ENCODE measurements around the gene SPIN4. TPM values are rescaled to one million over a fixed set of nuclear protein-coding genes. Genes with fewer than 3 reads are reported as not detected.
A peak's percentile ranks its signal among the peaks of the same experiment; 100 is the strongest.
"Not testable (repeated sequence)": the region's sequence is repeated elsewhere in the genome, so short reads cannot be mapped to it uniquely, and the experiment has no call there.

Gene SPIN4
- total RNA-seq (1 to 10 TPM; 1.1 to 1.4 TPM), total RNA-seq (0.90 to 2.9 reads per million in 2 donors)

DNA sequence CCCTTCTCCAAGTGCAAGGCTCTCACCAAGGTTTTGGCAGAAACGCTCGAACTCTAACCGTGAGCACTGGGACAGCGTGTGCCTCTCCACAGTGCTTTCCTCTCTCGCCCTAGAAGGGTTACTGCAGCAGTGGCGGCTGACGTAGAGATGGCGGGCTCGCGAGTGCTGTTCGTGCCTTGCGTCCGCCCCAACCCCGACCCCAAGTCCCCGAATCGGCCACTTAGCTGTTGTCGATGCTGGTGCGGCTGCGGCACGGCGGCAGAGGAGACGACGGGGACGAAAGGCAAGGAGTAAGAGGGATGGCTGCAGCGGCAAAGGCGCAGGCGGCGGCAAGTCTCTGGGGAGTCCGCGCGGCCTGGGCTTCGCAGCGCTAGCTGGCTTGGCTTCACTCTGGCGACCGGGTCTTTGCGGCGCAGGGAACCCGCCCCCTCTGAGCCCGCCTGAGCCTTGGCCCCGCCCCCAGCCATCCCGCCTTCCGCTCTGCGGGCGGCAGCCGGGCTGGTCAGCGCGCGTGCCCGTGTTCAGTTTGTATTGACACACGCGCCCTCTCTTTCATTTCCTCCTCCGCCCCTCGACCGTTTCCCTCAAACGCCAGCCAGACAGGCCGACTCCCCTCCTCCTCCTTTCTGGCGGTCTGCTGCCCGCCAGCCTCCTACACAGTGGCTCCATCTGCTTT, at the start of gene SPIN4:
Gene SPIN4 (minus strand): TSS at position 392 of the 676 bp plus-strand sequence. CDS start 513 bp downstream, outside the sequence.
- DNase-seq (peak; percentile 18 to 41 (median 36)), ATAC-seq (peak; percentile 86)
- Mint-ChIP-seq H3K4me1 (peaks cover 16% of the 10 kb centered on the region), H3K4me3 (peak within 1 kb of the TSS; percentile 92), H3K27ac (peak within 1 kb of the TSS; percentile 67), H3K36me3 (ENCODE audit: low read depth) (no peaks in the 10 kb centered on the region), H3K27me3 (no peaks in the 10 kb centered on the region)
- no peaks in the 10 kb centered on the region for H3K9me3 ChIP-seq (ENCODE audit: control insufficient read depth, low read length, poor library complexity, severe bottlenecking)

DNA sequence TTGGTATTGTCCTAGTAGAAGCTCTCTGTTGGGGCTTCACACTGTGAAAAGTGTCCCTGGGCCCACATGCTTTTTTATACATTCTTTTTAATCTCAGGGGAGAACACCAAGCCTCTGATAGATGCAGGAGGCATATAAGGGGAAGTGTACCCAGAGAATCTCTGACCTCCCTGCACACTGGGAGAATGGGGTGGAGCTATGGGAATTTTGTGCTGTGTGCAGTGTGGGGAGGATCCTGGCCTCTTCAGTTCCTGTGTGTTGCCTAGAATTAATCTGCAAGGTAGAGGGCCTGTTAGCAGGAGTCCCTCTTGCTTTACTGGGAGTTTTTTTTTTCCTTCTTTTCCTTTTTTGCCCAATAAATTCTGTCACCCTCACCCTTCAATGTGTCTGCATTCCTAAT, 49.2 kb upstream of the SPIN4 start:
- Mint-ChIP-seq H3K27ac (no peak overlapping the region), H3K36me3 (ENCODE audit: low read depth) (no peaks in the 10 kb centered on the region), H3K4me3 (no peak overlapping the region), H3K4me1 (no peaks in the 10 kb centered on the region), H3K27me3 (no peaks in the 10 kb centered on the region)
- ATAC-seq = no peak
- H3K9me3 ChIP-seq (ENCODE audit: control insufficient read depth, low read length, poor library complexity, severe bottlenecking) = no peaks in the 10 kb centered on the region
- DNase-seq = no peak

DNA sequence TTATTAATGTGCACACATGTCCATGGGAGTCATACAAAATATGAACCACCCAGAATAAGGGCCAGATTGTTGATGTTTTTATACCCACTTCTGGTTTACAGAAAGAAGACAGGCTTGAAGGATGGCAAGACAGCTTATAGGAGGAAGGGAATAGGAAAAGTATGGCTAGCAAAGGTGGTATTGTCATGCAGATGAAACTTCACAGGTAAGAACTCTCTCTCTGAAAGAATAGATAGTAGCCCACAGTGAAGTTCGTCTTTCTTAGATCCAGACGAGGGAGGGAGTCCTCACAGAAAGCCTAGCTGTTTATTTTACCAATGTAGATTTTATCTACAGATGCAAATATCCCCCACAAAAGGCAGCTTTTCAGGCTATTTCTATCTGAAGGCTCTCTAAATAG, 43.7 kb upstream of the SPIN4 start:
- no peak overlapping the region for H3K4me3 Mint-ChIP-seq
- H3K27ac Mint-ChIP-seq = no peak overlapping the region
- DNase-seq (no peak), ATAC-seq (no peak)
- H3K9me3 ChIP-seq (ENCODE audit: control insufficient read depth, low read length, poor library complexity, severe bottlenecking) = no peaks in the 10 kb centered on the region
- H3K36me3 Mint-ChIP-seq (ENCODE audit: low read depth) = no peaks in the 10 kb centered on the region
- no peaks in the 10 kb centered on the region for H3K4me1 Mint-ChIP-seq
- no peaks in the 10 kb centered on the region for H3K27me3 Mint-ChIP-seq

DNA sequence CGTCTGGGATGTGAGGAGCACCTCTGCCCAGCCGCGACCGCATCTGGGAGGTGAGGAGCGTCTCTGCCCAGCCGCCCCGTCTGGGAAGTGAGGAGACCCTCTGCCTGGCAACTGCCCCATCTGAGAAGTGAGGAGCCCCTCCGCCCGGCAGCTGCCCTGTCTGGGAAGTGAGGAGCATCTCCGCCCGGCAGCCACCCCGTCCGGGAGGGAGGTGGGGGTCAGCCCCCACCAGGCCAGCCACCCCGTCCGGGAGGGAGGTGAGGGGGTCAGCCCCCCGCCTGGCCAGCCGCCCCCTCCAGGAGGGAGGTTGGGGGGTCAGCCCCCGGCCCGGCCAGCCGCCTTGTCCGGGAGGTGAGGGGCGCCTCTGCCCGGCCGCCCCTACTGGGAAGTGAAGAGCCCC, 42.0 kb upstream of the SPIN4 start:
- H3K4me3 Mint-ChIP-seq; ATAC-seq; DNase-seq; H3K4me1 Mint-ChIP-seq; H3K36me3 Mint-ChIP-seq (ENCODE audit: low read depth); H3K27ac Mint-ChIP-seq; H3K27me3 Mint-ChIP-seq; H3K9me3 ChIP-seq (ENCODE audit: control insufficient read depth, low read length, poor library complexity, severe bottlenecking): not testable (repeated sequence)

DNA sequence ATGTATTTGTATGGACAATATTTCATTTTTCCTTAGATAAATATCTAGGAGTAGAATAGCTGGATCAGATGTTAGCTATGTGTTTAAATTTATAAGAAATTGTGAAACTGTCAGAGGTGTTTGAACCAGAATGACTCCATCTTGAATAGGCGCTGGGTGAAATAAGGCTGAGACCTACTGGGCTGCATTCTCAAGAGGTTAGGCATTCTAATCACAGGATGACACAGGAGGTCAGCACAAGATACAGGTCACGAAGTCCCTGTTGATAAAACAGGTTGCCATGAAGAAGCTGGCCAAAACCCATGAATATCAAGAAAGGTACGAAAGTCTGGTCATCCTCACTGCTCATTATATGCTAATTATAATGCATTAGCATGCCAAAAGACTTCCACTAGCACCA, 36.3 kb upstream of the SPIN4 start:
- Mint-ChIP-seq H3K27ac (no peak overlapping the region), H3K4me1 (no peaks in the 10 kb centered on the region), H3K36me3 (ENCODE audit: low read depth) (no peaks in the 10 kb centered on the region), H3K27me3 (no peaks in the 10 kb centered on the region), H3K4me3 (no peak overlapping the region)
- H3K9me3 ChIP-seq (ENCODE audit: control insufficient read depth, low read length, poor library complexity, severe bottlenecking) = no peaks in the 10 kb centered on the region
- DNase-seq (no peak), ATAC-seq (no peak)

DNA sequence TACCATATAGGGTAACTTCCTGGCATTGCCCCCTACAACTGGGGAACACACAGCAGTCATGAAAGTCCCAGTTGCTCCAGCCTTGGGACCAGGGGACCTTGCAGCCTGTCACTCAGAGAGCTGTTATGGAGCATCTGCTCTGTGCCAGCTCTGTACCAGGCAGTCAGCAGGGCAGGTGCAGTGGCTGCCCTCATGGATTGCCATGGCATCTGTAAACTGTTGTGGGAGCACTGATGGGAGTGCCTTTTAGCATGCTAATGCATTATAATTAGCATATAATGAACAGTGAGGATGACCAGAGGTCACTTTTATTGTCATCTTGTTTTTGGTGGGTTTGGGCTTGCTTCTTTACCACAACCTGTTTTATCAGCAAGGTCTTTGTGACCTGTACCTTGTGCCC, 33.1 kb upstream of the SPIN4 start:
- H3K36me3 Mint-ChIP-seq (ENCODE audit: low read depth); H3K27ac Mint-ChIP-seq; H3K9me3 ChIP-seq (ENCODE audit: control insufficient read depth, low read length, poor library complexity, severe bottlenecking); ATAC-seq; H3K4me1 Mint-ChIP-seq; H3K4me3 Mint-ChIP-seq; H3K27me3 Mint-ChIP-seq; DNase-seq: not testable (repeated sequence)

DNA sequence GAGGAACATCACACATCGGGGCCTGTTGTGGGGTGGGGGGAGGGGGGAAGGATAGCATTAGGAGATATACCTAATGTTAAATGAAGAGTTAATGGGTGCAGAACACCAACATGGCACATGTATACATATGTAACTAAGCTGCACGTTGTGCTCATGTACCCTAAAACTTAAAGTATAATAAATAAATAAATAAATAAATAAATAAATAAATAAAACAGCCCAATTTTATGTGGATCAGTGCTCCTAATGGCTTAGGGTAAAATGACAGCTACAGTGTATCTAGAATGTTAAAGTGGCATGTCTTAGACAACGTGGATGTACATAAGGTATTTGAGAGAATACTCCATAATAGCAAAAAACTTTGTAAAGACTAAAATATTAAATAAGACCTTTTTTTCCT, 21.9 kb upstream of the SPIN4 start:
- DNase-seq; ATAC-seq; H3K4me1 Mint-ChIP-seq; H3K36me3 Mint-ChIP-seq (ENCODE audit: low read depth); H3K4me3 Mint-ChIP-seq; H3K27ac Mint-ChIP-seq; H3K27me3 Mint-ChIP-seq; H3K9me3 ChIP-seq (ENCODE audit: control insufficient read depth, low read length, poor library complexity, severe bottlenecking): not testable (repeated sequence)

DNA sequence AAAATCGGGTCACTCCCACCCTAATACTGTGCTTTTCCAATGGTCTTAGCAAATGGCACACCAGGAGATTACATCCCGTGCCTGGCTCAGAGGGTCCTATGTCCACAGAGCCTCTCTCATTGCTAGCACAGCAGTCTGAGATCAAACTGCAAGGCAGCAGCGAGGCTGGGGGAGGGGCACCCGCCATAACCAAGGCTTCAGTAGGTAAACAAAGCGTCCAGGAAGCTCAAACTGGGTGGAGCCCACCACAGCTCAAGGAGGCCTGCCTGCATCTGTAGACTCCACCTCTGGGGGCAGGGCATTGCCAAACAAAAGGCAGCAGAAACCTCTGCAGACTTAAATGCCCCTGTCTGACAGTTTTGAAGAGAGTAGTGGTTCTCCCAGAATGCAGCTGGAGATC, 16.6 kb upstream of the SPIN4 start:
- H3K27me3 Mint-ChIP-seq; H3K9me3 ChIP-seq (ENCODE audit: control insufficient read depth, low read length, poor library complexity, severe bottlenecking); H3K4me3 Mint-ChIP-seq; ATAC-seq; DNase-seq; H3K36me3 Mint-ChIP-seq (ENCODE audit: low read depth); H3K4me1 Mint-ChIP-seq; H3K27ac Mint-ChIP-seq: not testable (repeated sequence)

DNA sequence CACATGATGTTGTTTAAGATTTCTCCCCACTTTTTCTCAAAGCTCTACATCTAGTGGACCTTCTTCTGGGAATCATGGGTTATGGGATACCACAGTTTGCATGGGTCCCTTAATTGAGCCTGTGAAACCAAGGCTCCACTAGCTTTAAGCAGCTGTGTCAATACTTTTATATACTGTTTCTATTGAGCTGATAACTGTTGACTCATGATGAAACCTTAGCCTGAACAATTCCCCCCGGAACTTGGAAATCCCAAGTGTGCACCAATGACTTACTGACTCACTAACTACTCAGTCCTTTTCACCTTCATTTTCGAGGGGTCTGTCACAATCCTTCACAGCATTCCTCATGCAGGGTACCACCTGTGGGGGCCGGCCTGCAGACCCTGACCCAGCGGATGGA, 12.7 kb upstream of the SPIN4 start:
- H3K27ac Mint-ChIP-seq = no peak overlapping the region
- no peaks in the 10 kb centered on the region for H3K36me3 Mint-ChIP-seq (ENCODE audit: low read depth)
- H3K9me3 ChIP-seq (ENCODE audit: control insufficient read depth, low read length, poor library complexity, severe bottlenecking) = no peaks in the 10 kb centered on the region
- no peak overlapping the region for H3K4me3 Mint-ChIP-seq
- no peak for DNase-seq
- no peaks in the 10 kb centered on the region for H3K27me3 Mint-ChIP-seq
- no peaks in the 10 kb centered on the region for H3K4me1 Mint-ChIP-seq
- ATAC-seq = no peak

DNA sequence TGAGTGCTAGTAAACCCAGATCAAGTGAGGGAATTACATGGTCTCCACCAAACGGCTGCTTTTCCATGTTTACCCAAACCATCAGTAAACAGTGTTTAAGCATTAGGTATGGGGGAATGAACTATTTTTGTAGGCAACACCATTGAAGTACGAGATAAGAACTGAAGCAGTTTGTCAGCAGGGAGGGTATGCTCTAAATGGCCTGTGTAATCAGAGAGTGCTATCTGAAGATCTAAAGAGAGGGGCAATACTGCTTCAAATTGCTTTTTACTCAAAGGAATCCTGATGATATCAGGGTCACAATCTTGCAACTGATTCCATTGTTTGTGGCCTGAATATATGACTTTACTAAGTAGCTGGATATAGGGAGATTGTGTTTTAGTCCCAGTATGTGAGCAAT, 10.4 kb upstream of the SPIN4 start:
- no peaks in the 10 kb centered on the region for H3K27me3 Mint-ChIP-seq
- H3K4me3 Mint-ChIP-seq = no peak overlapping the region
- H3K9me3 ChIP-seq (ENCODE audit: control insufficient read depth, low read length, poor library complexity, severe bottlenecking) = no peaks in the 10 kb centered on the region
- no peak for DNase-seq
- no peaks in the 10 kb centered on the region for H3K4me1 Mint-ChIP-seq
- H3K27ac Mint-ChIP-seq = no peak overlapping the region
- no peaks in the 10 kb centered on the region for H3K36me3 Mint-ChIP-seq (ENCODE audit: low read depth)
- ATAC-seq = no peak

DNA sequence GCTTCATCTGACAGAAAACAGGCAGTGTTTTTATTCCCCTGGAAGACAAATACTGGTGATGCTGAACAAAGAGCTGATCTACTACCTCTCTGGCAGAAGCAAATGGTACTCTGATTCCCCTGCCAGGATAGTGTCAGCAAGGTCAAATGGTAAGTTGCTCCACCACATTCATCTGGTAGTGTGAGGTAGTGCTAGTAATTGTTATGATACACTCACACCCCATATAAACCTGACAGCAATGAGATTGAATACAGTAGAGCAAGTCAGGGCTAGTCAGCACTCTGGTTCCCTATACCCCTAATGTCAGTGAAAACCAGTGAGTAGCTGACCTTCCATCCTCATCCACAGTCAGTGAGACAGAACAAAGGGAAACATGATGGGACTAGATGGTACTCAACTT, 3.4 kb upstream of the SPIN4 start:
- DNase-seq (no peak), ATAC-seq (peak; percentile 22)
- H3K9me3 ChIP-seq (ENCODE audit: control insufficient read depth, low read length, poor library complexity, severe bottlenecking) = no peaks in the 10 kb centered on the region
- H3K27ac Mint-ChIP-seq = no peak overlapping the region
- H3K4me1 Mint-ChIP-seq = peaks cover 13% of the 10 kb centered on the region
- H3K4me3 Mint-ChIP-seq = no peak overlapping the region
- H3K27me3 Mint-ChIP-seq = no peaks in the 10 kb centered on the region
- H3K36me3 Mint-ChIP-seq (ENCODE audit: low read depth) = no peaks in the 10 kb centered on the region

DNA sequence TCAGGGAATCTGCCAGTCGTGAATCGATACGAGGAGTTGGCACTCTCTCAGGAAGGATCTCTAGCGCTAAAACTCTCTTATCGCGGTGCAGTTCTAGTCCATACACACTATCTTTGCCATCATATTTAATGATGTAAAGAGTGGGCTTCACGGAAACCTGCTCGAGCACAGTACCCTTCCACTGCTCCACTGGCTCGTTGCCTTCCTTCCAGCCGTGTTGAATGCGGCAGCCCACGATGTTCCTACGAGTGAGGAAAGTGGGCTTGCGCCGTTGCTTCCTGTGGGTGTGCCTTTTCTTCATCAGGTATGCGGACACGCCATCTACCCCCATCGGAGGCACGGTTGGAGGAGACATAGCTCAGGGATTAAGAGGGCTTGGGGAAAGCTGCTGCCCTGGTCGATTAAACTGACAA, 661 bp downstream of the SPIN4 start:
- ATAC-seq = peak; percentile 41
- H3K4me1 Mint-ChIP-seq = peaks cover 16% of the 10 kb centered on the region
- no peaks in the 10 kb centered on the region for H3K36me3 Mint-ChIP-seq (ENCODE audit: low read depth)
- no peaks in the 10 kb centered on the region for H3K9me3 ChIP-seq (ENCODE audit: control insufficient read depth, low read length, poor library complexity, severe bottlenecking)
- H3K27me3 Mint-ChIP-seq = no peaks in the 10 kb centered on the region
- peak overlapping the region; percentile 92 for H3K4me3 Mint-ChIP-seq
- H3K27ac Mint-ChIP-seq = peak overlapping the region; percentile 67
- DNase-seq = no peak

DNA sequence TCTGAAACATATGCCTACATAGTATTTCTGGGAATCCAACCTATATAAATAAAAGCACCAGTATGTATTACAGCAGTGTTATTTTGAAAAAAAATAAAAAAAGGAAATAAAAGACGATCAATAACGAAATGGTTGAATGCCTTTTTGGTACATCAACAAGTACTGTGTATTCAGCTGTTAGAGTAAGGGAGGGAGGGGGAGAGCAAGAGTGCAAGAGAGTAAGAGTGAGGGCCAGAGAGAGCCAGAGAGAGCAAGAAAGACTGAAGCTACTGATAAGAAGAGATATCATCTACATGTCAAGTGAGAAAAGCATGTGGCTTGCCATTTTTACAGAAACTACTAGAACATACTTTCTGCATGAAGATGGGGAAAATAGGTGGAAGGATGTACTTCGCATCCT, 1.8 kb downstream of the SPIN4 start:
- ATAC-seq = no peak
- Mint-ChIP-seq H3K27ac (no peak overlapping the region), H3K4me1 (peaks cover 16% of the 10 kb centered on the region), H3K36me3 (ENCODE audit: low read depth) (no peaks in the 10 kb centered on the region), H3K27me3 (no peaks in the 10 kb centered on the region), H3K4me3 (peak overlapping the region; percentile 69)
- H3K9me3 ChIP-seq (ENCODE audit: control insufficient read depth, low read length, poor library complexity, severe bottlenecking) = no peaks in the 10 kb centered on the region
- DNase-seq = no peak

DNA sequence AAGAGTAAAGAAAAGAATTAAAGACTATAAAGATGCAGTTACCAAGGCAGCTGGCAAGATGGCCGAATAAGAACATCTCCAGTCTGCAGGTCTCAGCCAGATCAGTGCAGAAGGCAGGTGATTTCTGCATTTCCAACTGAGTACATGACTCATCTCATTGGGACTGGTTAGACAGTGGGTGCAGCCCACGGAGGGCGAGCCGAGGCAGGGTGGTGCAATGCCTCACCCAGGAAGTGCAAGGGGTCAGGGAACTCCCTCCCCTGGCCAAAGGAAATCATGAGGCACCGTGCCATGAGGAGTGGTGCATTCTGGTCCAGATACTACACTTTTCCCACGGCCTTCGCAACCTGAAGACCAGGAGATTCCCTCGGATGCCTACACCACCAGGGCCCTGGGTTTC, 20.5 kb downstream of the SPIN4 start:
- ATAC-seq = no peak
- Mint-ChIP-seq H3K27ac (no peak overlapping the region), H3K27me3 (no peaks in the 10 kb centered on the region), H3K4me3 (no peak overlapping the region), H3K36me3 (ENCODE audit: low read depth) (peaks cover 10% of the 10 kb centered on the region), H3K4me1 (no peaks in the 10 kb centered on the region)
- DNase-seq = no peak
- H3K9me3 ChIP-seq (ENCODE audit: control insufficient read depth, low read length, poor library complexity, severe bottlenecking) = no peaks in the 10 kb centered on the region
